Measurements from ENCODE around the gene ATXN3.

ATXN3 gene

GRCh38 chr14:92121670-92122350 lies 15.4 kb upstream of the ATXN3 start, which contains the start of the genes CPSF2 and NDUFB1:
TSS of gene CPSF2 (plus strand) at chr14:92121969. CDS start at chr14:92130985, 9,016 bp downstream.
TSS of gene NDUFB1 (minus strand) at chr14:92121706. CDS start at chr14:92117637, 4,069 bp downstream.
- H3K9ac ChIP-seq (ENCODE audit: low read length in 5 of 5) = peak within 1 kb of the TSS; percentile 93 to 100 (median 99)
- H3K9me3 ChIP-seq (ENCODE audit: control insufficient read depth in 5 of 5, low read length in 5 of 5) = no peaks in the 10 kb centered on the region
- peak within 1 kb of the TSS; percentile 97 for H3K27ac ChIP-seq (ENCODE audit: low read depth, low read length)
- no peaks in the 10 kb centered on the region for H3K27me3 ChIP-seq (ENCODE audit: control insufficient read depth in 5 of 5, insufficient read depth in 4 of 5, low read length in 5 of 5)
- peak within 1 kb of the TSS; percentile 82 to 98 (median 95) for H3K4me3 ChIP-seq (ENCODE audit: low read depth in 1 of 5, low read length in 5 of 5)
- H3K4me1 ChIP-seq (ENCODE audit: control insufficient read depth in 5 of 5, insufficient read depth in 5 of 5, low read length in 5 of 5) = peaks cover 0 to 28% (median 16%) of the 10 kb centered on the region in 5 donors
- H3K36me3 ChIP-seq (ENCODE audit: control insufficient read depth in 5 of 5, insufficient read depth in 5 of 5, low read length in 5 of 5) = peaks cover 1 to 16% (median 5%) of the 10 kb centered on the region in 5 donors

- no peaks in the 10 kb centered on the region for H3K9me3 ChIP-seq (ENCODE audit: control insufficient read depth in 5 of 5, low read length in 5 of 5)
- H3K4me1 ChIP-seq (ENCODE audit: control insufficient read depth in 5 of 5, insufficient read depth in 5 of 5, low read length in 5 of 5) = peaks cover 0 to 28% (median 16%) of the 10 kb centered on the region in 5 donors
- peak overlapping the region; percentile 97 for H3K27ac ChIP-seq (ENCODE audit: low read depth, low read length)
- peaks cover 0 to 15% (median 6%) of the 10 kb centered on the region in 5 donors for H3K36me3 ChIP-seq (ENCODE audit: control insufficient read depth in 5 of 5, insufficient read depth in 5 of 5, low read length in 5 of 5)
- no peaks in the 10 kb centered on the region for H3K27me3 ChIP-seq (ENCODE audit: control insufficient read depth in 5 of 5, insufficient read depth in 4 of 5, low read length in 5 of 5)
- H3K4me3 ChIP-seq (ENCODE audit: low read depth in 1 of 5, low read length in 5 of 5) = peak overlapping the region; percentile 82 to 98 (median 93)
- H3K9ac ChIP-seq (ENCODE audit: low read length in 5 of 5) = peak overlapping the region; percentile 81 to 99 (median 94)
Measured at GRCh38 chr14:92121207-92121669, 14.9 kb upstream of the ATXN3 start.

GRCh38 chr14:92109490-92109889 lies 3.1 kb upstream of the ATXN3 start:
- H3K27ac ChIP-seq (ENCODE audit: low read depth, low read length) = no peak overlapping the region
- H3K9ac ChIP-seq (ENCODE audit: low read length in 5 of 5) = no peak overlapping the region
- H3K4me3 ChIP-seq (ENCODE audit: low read depth in 1 of 5, low read length in 5 of 5) = no peak overlapping the region
- H3K4me1 ChIP-seq (ENCODE audit: control insufficient read depth in 5 of 5, insufficient read depth in 5 of 5, low read length in 5 of 5) = peaks cover 6 to 21% (median 13%) of the 10 kb centered on the region in 5 donors
- H3K9me3 ChIP-seq (ENCODE audit: control insufficient read depth in 5 of 5, low read length in 5 of 5) = no peaks in the 10 kb centered on the region
- H3K27me3 ChIP-seq (ENCODE audit: control insufficient read depth in 5 of 5, insufficient read depth in 4 of 5, low read length in 5 of 5) = no peaks in the 10 kb centered on the region
- H3K36me3 ChIP-seq (ENCODE audit: control insufficient read depth in 5 of 5, insufficient read depth in 5 of 5, low read length in 5 of 5) = no peaks in the 10 kb centered on the region

GRCh38 chr14:92108345-92109254 lies 2.2 kb upstream of the ATXN3 start:
- H3K4me1 ChIP-seq (ENCODE audit: control insufficient read depth in 5 of 5, insufficient read depth in 5 of 5, low read length in 5 of 5) = peaks cover 6 to 22% (median 16%) of the 10 kb centered on the region in 5 donors
- H3K36me3 ChIP-seq (ENCODE audit: control insufficient read depth in 5 of 5, insufficient read depth in 5 of 5, low read length in 5 of 5) = no peaks in the 10 kb centered on the region
- no peak overlapping the region for H3K4me3 ChIP-seq (ENCODE audit: low read depth in 1 of 5, low read length in 5 of 5)
- no peak overlapping the region for H3K9ac ChIP-seq (ENCODE audit: low read length in 5 of 5)
- H3K27ac ChIP-seq (ENCODE audit: low read depth, low read length) = no peak overlapping the region
- no peaks in the 10 kb centered on the region for H3K27me3 ChIP-seq (ENCODE audit: control insufficient read depth in 5 of 5, insufficient read depth in 4 of 5, low read length in 5 of 5)
- no peaks in the 10 kb centered on the region for H3K9me3 ChIP-seq (ENCODE audit: control insufficient read depth in 5 of 5, low read length in 5 of 5)

GRCh38 chr14:92105893-92106142 lies 564 bp downstream of the ATXN3 start:
- Histone ChIP-seq H3K27me3 (ENCODE audit: control insufficient read depth in 5 of 5, insufficient read depth in 4 of 5, low read length in 5 of 5) (no peaks in the 10 kb centered on the region), H3K9ac (ENCODE audit: low read length in 5 of 5) (peak overlapping the region; percentile 71 to 83 (median 73)), H3K27ac (ENCODE audit: low read depth, low read length) (peak overlapping the region; percentile 96), H3K9me3 (ENCODE audit: control insufficient read depth in 5 of 5, low read length in 5 of 5) (no peaks in the 10 kb centered on the region), H3K4me1 (ENCODE audit: control insufficient read depth in 5 of 5, insufficient read depth in 5 of 5, low read length in 5 of 5) (peaks cover 6 to 27% (median 16%) of the 10 kb centered on the region in 5 donors), H3K36me3 (ENCODE audit: control insufficient read depth in 5 of 5, insufficient read depth in 5 of 5, low read length in 5 of 5) (no peaks in the 10 kb centered on the region), H3K4me3 (ENCODE audit: low read depth in 1 of 5, low read length in 5 of 5) (peak overlapping the region; percentile 78 to 96 (median 90))

GRCh38 chr14:92105073-92105892 lies 1.1 kb downstream of the ATXN3 start:
- Histone ChIP-seq H3K27ac (ENCODE audit: low read depth, low read length) (peak overlapping the region; percentile 96), H3K9ac (ENCODE audit: low read length in 5 of 5) (peak overlapping the region; percentile 71 to 83 (median 73)), H3K27me3 (ENCODE audit: control insufficient read depth in 5 of 5, insufficient read depth in 4 of 5, low read length in 5 of 5) (no peaks in the 10 kb centered on the region)

GRCh38 chr14:92103363-92103989 lies 2.9 kb downstream of the ATXN3 start:
- Histone ChIP-seq H3K9ac (ENCODE audit: low read length in 5 of 5) (no peak overlapping the region), H3K36me3 (ENCODE audit: control insufficient read depth in 5 of 5, insufficient read depth in 5 of 5, low read length in 5 of 5) (no peaks in the 10 kb centered on the region), H3K9me3 (ENCODE audit: control insufficient read depth in 5 of 5, low read length in 5 of 5) (no peaks in the 10 kb centered on the region), H3K27me3 (ENCODE audit: control insufficient read depth in 5 of 5, insufficient read depth in 4 of 5, low read length in 5 of 5) (no peaks in the 10 kb centered on the region), H3K27ac (ENCODE audit: low read depth, low read length) (no peak overlapping the region), H3K4me1 (ENCODE audit: control insufficient read depth in 5 of 5, insufficient read depth in 5 of 5, low read length in 5 of 5) (peaks cover 6 to 21% (median 16%) of the 10 kb centered on the region in 5 donors), H3K4me3 (ENCODE audit: low read depth in 1 of 5, low read length in 5 of 5) (no peak overlapping the region)

More at GRCh38 chr14:92105073-92105892, 1.1 kb downstream of the ATXN3 start:
- Histone ChIP-seq H3K36me3 (ENCODE audit: control insufficient read depth in 5 of 5, insufficient read depth in 5 of 5, low read length in 5 of 5) (no peaks in the 10 kb centered on the region), H3K9me3 (ENCODE audit: control insufficient read depth in 5 of 5, low read length in 5 of 5) (no peaks in the 10 kb centered on the region), H3K4me1 (ENCODE audit: control insufficient read depth in 5 of 5, insufficient read depth in 5 of 5, low read length in 5 of 5) (peaks cover 6 to 26% (median 16%) of the 10 kb centered on the region in 5 donors), H3K4me3 (ENCODE audit: low read depth in 1 of 5, low read length in 5 of 5) (peak overlapping the region; percentile 78 to 96 (median 90))

GRCh38 chr14:92099802-92100201 lies 6.6 kb downstream of the ATXN3 start:
- H3K4me3 ChIP-seq (ENCODE audit: low read depth in 1 of 5, low read length in 5 of 5) = no peak overlapping the region
- H3K27ac ChIP-seq (ENCODE audit: low read depth, low read length) = no peak overlapping the region
- peaks cover 1 to 13% (median 3%) of the 10 kb centered on the region in 5 donors for H3K4me1 ChIP-seq (ENCODE audit: control insufficient read depth in 5 of 5, insufficient read depth in 5 of 5, low read length in 5 of 5)

GRCh38 chr14:92093320-92093719 lies 13.1 kb downstream of the ATXN3 start:
- H3K4me1 ChIP-seq (ENCODE audit: control insufficient read depth in 5 of 5, insufficient read depth in 5 of 5, low read length in 5 of 5) = no peaks in the 10 kb centered on the region
- no peak overlapping the region for H3K27ac ChIP-seq (ENCODE audit: low read depth, low read length)
- no peaks in the 10 kb centered on the region for H3K27me3 ChIP-seq (ENCODE audit: control insufficient read depth in 5 of 5, insufficient read depth in 4 of 5, low read length in 5 of 5)
- no peak overlapping the region for H3K4me3 ChIP-seq (ENCODE audit: low read depth in 1 of 5, low read length in 5 of 5)
- peaks cover 8 to 50% (median 30%) of the 10 kb centered on the region in 5 donors for H3K36me3 ChIP-seq (ENCODE audit: control insufficient read depth in 5 of 5, insufficient read depth in 5 of 5, low read length in 5 of 5)
- H3K9ac ChIP-seq (ENCODE audit: low read length in 5 of 5) = no peak overlapping the region
- no peaks in the 10 kb centered on the region for H3K9me3 ChIP-seq (ENCODE audit: control insufficient read depth in 5 of 5, low read length in 5 of 5)

More at GRCh38 chr14:92099802-92100201, 6.6 kb downstream of the ATXN3 start:
- H3K9me3 ChIP-seq (ENCODE audit: control insufficient read depth in 5 of 5, low read length in 5 of 5) = no peaks in the 10 kb centered on the region
- H3K36me3 ChIP-seq (ENCODE audit: control insufficient read depth in 5 of 5, insufficient read depth in 5 of 5, low read length in 5 of 5) = peaks cover 4 to 15% (median 11%) of the 10 kb centered on the region in 5 donors
- no peaks in the 10 kb centered on the region for H3K27me3 ChIP-seq (ENCODE audit: control insufficient read depth in 5 of 5, insufficient read depth in 4 of 5, low read length in 5 of 5)
- no peak overlapping the region for H3K9ac ChIP-seq (ENCODE audit: low read length in 5 of 5)
